Prostate gland (tissue), 2 donors: ENCODE data around the gene PDE4D. TPM values are rescaled to one million over a fixed set of nuclear protein-coding genes. Genes with fewer than 3 reads are reported as not detected.

Experiments used
- DNase-seq: peaks from one replicate; pipeline ENCODE4 v3.0.0-alpha.2; 2019; ENCODE audit warnings: low spot score
- H3K27ac ChIP-seq, 2 donors: fragments of 200-600 bp; sonication (generic); 2 replicates each; pipeline ENCODE4 v1.5.1; 2017 to 2019
- H3K27me3 ChIP-seq: fragments of 200-600 bp; sonication (generic); replicated peaks from 2 replicates; pipeline ENCODE4 v1.5.1; 2019; ENCODE audit not compliant: insufficient read depth
- H3K36me3 ChIP-seq, 2 donors: fragments of 200-600 bp; sonication (generic); 1 replicate in 1 of 2; 2 replicates in 1 of 2; pipeline versions ENCODE4 v1.5.1 to v1.8.1; 2017 to 2019
- H3K4me1 ChIP-seq: fragments of 200-600 bp; sonication (generic); replicated peaks from 2 replicates; pipeline ENCODE4 v1.5.1; 2019
- H3K4me3 ChIP-seq, 2 donors: fragments of 200-600 bp; sonication (generic); 2 replicates each; pipeline ENCODE4 v1.5.1; 2017 to 2019
- H3K9me3 ChIP-seq: fragments of 200-600 bp; sonication (generic); 2 replicates; pipeline ENCODE4 v1.5.1; 2017
- CTCF ChIP-seq, 4 experiments: fragments of 200-600 bp in 2 of 4; fragments of 450-650 bp in 2 of 4; sonication (generic) in 2 of 4; IDR thresholded peaks; 1 replicate in 3 of 4; 2 replicates in 1 of 4; pipeline ENCODE4 v1.5.1; 2016 to 2019; ENCODE audit warnings: antibody characterized with exemption in 4 of 4, mild to moderate bottlenecking in 2 of 4, moderate library complexity in 2 of 4
- POLR2A ChIP-seq: fragments of 450-650 bp; IDR thresholded peaks from one replicate; pipeline ENCODE4 v1.6.1; 2016; ENCODE audit warnings: antibody characterized with exemption, mild to moderate bottlenecking
- POLR2AphosphoS5 ChIP-seq: sonication (generic); formaldehyde crosslinking; IDR thresholded peaks from one replicate; pipeline ENCODE4 v1.6.1; 2017; ENCODE audit warnings: antibody characterized with exemption
- WGBS: methylation state at CpG from one replicate; pipeline ENCODE4 v1.1.5; 2018; 5-methylcytosine and 5-hydroxymethylcytosine counted together
- intact Hi-C: fragments of 100-400 bp; cut with DNase I; formaldehyde crosslinking; loops from one replicate; pipeline ENCODE4 v1.14.2; 2022
- total RNA-seq, 2 donors: library from RNA; depleted of rRNA; stranded (reverse); fragments of >200 nt; gene quantifications; one replicate each; pipeline ENCODE4 v1.1.0, GENCODE V29; 2016

PDE4D gene
- total RNA-seq, 2 donors from 2014 or later, result 64.2 to 75.6 TPM

DNA sequence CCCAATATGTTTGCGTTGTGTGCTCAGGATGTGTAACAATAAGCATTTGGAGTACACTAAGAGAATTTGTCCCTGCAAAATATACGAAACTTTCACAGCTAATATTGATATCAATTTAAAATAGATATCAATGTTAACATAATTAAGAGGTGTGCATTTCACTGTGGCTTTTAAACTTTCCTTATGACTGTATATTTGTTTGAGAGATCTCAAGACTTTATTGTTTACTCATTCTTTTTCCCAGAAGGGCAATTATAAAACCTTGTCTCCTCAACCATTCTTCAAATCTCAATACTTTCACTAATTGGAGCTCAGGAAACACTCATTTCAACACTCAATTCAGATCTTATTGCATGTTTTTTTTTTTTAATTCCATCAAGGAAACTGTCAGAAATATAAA, 241.1 kb downstream of the PDE4D start:
- Histone ChIP-seq H3K4me3 (no peak overlapping the region), H3K36me3 (no peaks in the 10 kb centered on the region), H3K27me3 (no peaks in the 10 kb centered on the region), H3K4me1 (no peaks in the 10 kb centered on the region), H3K27ac (no peak overlapping the region), H3K9me3 (no peaks in the 10 kb centered on the region)
- 77% methylated on average over 2 of the region's 2 CpGs for WGBS
- TF ChIP-seq POLR2A, result no peak
- no peak for TF ChIP-seq POLR2AphosphoS5
- TF ChIP-seq CTCF (IDR thresholded peaks at IDR 0.05), result no peak
- intact Hi-C loops, result no loop called here
- no peak for DNase-seq

DNA sequence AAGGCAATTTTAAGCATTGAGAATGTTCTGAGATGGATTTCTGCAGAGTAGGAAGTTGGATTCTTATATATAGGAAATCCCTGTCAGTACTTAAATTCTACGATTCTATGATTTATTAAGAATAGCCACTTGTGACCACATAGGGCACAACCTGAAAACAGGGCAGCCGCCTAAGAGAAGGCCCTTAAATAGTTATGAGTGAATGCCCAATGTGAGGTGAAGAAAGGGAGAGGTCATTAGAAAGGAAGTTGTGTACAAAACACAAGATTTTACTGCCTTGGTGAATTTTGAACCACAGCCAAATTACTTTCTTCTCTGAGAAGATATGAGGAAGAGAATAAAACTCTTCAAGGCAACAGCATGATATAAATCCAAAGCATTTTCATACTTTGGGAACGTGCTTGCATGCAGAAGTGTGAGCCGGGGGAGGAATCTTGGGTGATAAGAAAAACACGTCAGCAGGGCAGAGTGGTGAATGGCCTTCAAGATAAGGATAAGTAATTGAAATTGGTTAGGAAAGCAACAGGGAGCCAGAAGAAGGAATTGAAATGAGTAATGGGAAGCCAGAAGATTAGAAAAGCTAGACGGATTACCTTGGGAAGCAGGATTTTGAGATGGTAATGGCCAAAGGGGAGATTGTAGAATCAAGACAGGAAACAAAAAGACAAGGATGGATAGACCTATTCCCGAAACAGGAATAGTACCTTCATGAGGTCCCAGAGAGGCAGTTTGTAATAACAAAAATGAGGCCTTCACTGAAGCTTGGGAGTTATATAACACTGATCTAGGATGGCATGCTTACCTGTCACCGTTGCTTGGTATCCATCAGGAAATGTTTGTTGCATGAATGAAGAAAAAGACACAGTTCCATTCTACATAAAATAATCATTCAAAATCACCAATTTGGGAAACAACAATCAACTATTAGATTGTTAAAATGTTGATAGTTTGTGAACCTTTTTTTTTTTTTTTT, 244.3 kb downstream of the PDE4D start:
- H3K36me3 ChIP-seq, result no peaks in the 10 kb centered on the region
- H3K27me3 ChIP-seq, result no peaks in the 10 kb centered on the region
- WGBS, result 75% methylated on average over 8 of the region's 8 CpGs
- intact Hi-C loops, result no loop called here
- no peaks in the 10 kb centered on the region for H3K9me3 ChIP-seq
- no peaks in the 10 kb centered on the region for H3K4me1 ChIP-seq
- DNase-seq, result no peak
- H3K27ac ChIP-seq, result no peak overlapping the region
- no peak for TF ChIP-seq POLR2A
- no peak for TF ChIP-seq POLR2AphosphoS5
- no peak for TF ChIP-seq CTCF (IDR thresholded peaks at IDR 0.05)
- H3K4me3 ChIP-seq, result no peak overlapping the region

GRCh38 chr5:59648038-59648831, 245.3 kb downstream of the PDE4D start:
- TF ChIP-seq POLR2A (no peak), POLR2AphosphoS5 (no peak), CTCF (IDR thresholded peaks at IDR 0.05) (no peak)
- 55% methylated on average over 1 of the region's 1 CpG for WGBS
- H3K36me3 ChIP-seq, result no peaks in the 10 kb centered on the region
- no peaks in the 10 kb centered on the region for H3K9me3 ChIP-seq
- H3K4me3 ChIP-seq, result no peak overlapping the region
- H3K4me1 ChIP-seq, result no peaks in the 10 kb centered on the region
- intact Hi-C loops, result no loop called here
- H3K27ac ChIP-seq, result no peak overlapping the region
- no peak for DNase-seq
- H3K27me3 ChIP-seq, result no peaks in the 10 kb centered on the region

DNA sequence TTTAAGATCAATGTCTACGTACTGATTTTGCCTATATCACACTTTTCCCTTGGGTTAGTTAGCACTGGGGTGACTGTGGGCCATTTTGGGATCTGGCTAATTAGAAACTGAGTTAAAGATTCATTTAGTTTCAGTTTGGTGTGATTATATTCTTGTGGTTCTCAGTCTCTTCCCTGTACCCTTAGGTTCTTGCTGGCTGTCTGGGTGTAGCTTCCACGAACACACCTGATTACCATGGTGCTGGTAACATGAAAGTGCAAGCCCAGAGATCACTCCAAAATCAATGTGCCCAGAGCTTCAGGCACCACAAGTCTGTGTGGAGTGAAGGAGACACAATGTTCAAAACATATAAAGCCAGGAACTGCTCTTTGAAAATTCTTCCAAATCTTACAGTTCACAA, 248.1 kb downstream of the PDE4D start:
- H3K4me1 ChIP-seq, result no peaks in the 10 kb centered on the region
- 86% methylated on average over 2 of the region's 2 CpGs for WGBS
- DNase-seq, result no peak
- H3K9me3 ChIP-seq, result no peaks in the 10 kb centered on the region
- intact Hi-C loops, result no loop called here
- H3K27ac ChIP-seq, result no peak overlapping the region
- no peak for TF ChIP-seq CTCF (IDR thresholded peaks at IDR 0.05)
- no peak for TF ChIP-seq POLR2A
- TF ChIP-seq POLR2AphosphoS5, result no peak
- H3K4me3 ChIP-seq, result no peak overlapping the region
- H3K27me3 ChIP-seq, result no peaks in the 10 kb centered on the region
- H3K36me3 ChIP-seq, result no peaks in the 10 kb centered on the region
